K562 (cell line): Measurements from ENCODE around the gene DENND5B.

Experiments
- ZFX ChIP-seq: sonication (generic); formaldehyde crosslinking; IDR thresholded peaks from 2 replicates; pipeline ENCODE4 v1.8.0; 2022; ENCODE audit warnings: mild to moderate bottlenecking, missing genetic modification reagents, moderate library complexity
- ZNF23 ChIP-seq: fragments of 250-450 bp; sonication (Bioruptor Pico); IDR thresholded peaks from 2 replicates; pipeline ENCODE4 v1.4.0; 2020; ENCODE audit warnings: mild to moderate bottlenecking
- ZNF830 ChIP-seq: fragments of 250-450 bp; sonication (Bioruptor Pico); IDR thresholded peaks from 2 replicates; pipeline ENCODE4 v1.5.0; 2021; ENCODE audit warnings: mild to moderate bottlenecking

GRCh38 chr12:31574803-31575575, 15.9 kb downstream of the DENND5B start:
- no peak for TF ChIP-seq ZNF830 (CRISPR knock-in tag)
- no peak for TF ChIP-seq ZFX (CRISPR knock-in tag)
- no peak for TF ChIP-seq ZNF23
